ENCODE measurements around the gene ZNF236.

DNA sequence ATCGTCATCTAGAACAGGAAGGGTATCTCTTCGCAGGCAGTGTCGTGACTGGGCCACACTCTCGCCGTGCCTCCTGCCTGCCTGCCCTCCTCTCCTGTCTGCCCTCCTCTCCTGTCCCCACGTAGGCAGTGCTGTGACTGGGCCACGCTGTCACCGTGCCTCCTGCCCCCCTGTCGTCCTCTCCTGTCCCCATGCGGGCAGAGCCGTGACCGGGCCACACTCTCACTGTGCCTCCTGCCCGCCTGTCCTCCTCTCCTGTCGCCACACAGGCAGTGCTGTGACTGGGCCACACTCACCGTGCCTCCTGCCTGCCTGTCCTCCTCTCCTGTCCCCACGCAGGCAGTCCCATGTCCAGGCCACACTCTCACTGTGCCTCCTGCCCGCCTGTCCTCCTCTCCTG lies 51.4 kb downstream of the ZNF236 start:
- TF ChIP-seq POLR2A (IDR thresholded peaks at IDR 0.05): no peak
- TF ChIP-seq, protein P1, sequence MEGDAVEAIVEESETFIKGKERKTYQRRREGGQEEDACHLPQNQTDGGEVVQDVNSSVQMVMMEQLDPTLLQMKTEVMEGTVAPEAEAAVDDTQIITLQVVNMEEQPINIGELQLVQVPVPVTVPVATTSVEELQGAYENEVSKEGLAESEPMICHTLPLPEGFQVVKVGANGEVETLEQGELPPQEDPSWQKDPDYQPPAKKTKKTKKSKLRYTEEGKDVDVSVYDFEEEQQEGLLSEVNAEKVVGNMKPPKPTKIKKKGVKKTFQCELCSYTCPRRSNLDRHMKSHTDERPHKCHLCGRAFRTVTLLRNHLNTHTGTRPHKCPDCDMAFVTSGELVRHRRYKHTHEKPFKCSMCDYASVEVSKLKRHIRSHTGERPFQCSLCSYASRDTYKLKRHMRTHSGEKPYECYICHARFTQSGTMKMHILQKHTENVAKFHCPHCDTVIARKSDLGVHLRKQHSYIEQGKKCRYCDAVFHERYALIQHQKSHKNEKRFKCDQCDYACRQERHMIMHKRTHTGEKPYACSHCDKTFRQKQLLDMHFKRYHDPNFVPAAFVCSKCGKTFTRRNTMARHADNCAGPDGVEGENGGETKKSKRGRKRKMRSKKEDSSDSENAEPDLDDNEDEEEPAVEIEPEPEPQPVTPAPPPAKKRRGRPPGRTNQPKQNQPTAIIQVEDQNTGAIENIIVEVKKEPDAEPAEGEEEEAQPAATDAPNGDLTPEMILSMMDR (IDR thresholded peaks at IDR 0.05): no peak
